GM19467 (cell line): ENCODE measurements around the gene BMP8A.
"Not testable (repeated sequence)": the region's sequence is repeated elsewhere in the genome, so short reads cannot be mapped to it uniquely, and the experiment has no call there.

ENCODE experiments used
- ATAC-seq: cut with Tn5 transposase; IDR thresholded peaks from one replicate; pipeline ENCODE4 v1.9.1; 2021; ENCODE audit warnings: mild to moderate bottlenecking, moderate library complexity; ENCODE audit not compliant: unreplicated experiment

BMP8A gene

GRCh38 chr1:39525366-39526165 lies 34.1 kb downstream of the BMP8A start:
- peak; percentile 95 for ATAC-seq

- no peak for ATAC-seq
Measured at GRCh38 chr1:39526466-39527189, 35.2 kb downstream of the BMP8A start.

- ATAC-seq: not testable (repeated sequence)
Measured at GRCh38 chr1:39527190-39527579, 35.7 kb downstream of the BMP8A start.

- no peak for ATAC-seq
Measured at GRCh38 chr1:39528082-39528481, 36.6 kb downstream of the BMP8A start.

DNA sequence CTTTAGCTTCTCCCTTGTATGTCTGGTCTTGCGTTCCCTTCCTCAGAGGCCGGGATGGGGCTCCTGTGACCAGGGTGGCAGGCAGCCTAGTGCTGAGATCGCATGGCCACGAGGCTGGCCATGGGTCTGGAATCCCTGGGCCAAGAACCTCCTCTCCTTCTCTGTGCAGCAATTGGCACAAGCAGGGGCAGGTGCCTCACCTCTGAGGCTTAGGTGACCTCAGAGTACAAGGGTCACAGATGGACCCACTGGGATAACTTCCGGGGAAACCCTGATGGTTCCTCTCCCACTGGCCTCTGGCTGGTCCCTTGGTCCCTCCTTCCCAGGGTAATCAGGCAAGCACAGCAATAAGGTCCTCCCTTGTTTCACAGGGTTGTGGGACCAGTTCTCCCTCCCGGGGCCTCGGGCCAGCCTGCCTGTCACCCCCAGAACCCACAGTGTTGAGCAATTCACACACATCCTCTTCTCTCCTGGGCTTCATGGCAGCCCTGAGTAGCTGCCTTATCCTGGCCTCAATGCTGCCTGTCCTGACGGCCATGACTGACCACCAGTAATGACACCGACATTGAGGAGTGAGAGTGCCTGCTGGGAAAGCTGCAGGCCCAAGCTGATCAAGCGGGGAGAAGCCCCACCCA lies 38.6 kb downstream of the BMP8A start:
- no peak for ATAC-seq

- ATAC-seq: no peak
Measured at GRCh38 chr1:39531526-39531925, 40.1 kb downstream of the BMP8A start.

DNA sequence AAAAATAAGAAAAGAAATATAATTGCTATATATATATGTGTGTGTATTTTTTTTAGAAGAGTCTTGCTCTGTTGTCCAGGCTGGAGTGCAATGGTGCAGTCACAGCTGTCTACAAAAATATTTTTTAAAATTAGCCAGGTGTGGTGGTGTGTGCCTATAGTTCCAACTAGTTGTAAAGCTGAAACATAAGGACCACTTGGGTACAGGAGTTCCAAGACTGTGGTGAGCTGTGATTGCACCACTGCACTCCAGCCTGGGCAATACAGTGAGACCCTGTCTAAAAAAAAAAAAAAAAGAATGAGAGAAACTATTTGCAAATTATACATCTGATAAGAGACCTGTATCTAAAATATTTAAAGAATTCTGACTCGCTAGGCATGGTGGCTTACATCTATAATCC lies 42.0 kb downstream of the BMP8A start:
- ATAC-seq: no peak

- ATAC-seq: no peak
Measured at GRCh38 chr1:39538531-39539251, 47.3 kb downstream of the BMP8A start.

GRCh38 chr1:39539252-39539790 lies 47.9 kb downstream of the BMP8A start:
- ATAC-seq: no peak

GRCh38 chr1:39540504-39541031 lies 49.1 kb downstream of the BMP8A start:
- no peak for ATAC-seq

DNA sequence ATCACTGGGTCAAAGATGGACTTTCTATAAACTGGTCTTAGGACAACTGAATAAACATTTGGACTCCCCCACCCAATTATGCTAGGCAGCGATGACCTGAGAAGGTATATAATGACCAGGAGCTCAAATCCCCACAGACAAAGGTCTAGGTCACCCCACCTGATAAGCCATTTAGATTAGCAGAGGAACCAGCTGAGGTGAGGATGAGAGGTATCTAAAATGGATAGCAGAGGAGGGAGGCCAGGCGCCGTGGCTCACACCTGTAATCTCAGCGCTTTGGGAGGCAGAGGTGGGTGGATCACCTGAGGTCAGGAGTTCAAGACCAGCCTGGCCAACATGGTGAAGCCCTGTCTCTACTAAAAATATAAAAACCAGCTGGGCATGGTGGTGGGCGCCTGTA lies 51.5 kb downstream of the BMP8A start:
- no peak for ATAC-seq

GRCh38 chr1:39544327-39544726 lies 52.9 kb downstream of the BMP8A start:
- ATAC-seq: no peak

- ATAC-seq: no peak
Measured at GRCh38 chr1:39545531-39545930, 54.1 kb downstream of the BMP8A start.

GRCh38 chr1:39554277-39554676 lies 62.8 kb downstream of the BMP8A start:
- ATAC-seq: no peak

GRCh38 chr1:39561279-39561678 lies 69.8 kb downstream of the BMP8A start:
- no peak for ATAC-seq

DNA sequence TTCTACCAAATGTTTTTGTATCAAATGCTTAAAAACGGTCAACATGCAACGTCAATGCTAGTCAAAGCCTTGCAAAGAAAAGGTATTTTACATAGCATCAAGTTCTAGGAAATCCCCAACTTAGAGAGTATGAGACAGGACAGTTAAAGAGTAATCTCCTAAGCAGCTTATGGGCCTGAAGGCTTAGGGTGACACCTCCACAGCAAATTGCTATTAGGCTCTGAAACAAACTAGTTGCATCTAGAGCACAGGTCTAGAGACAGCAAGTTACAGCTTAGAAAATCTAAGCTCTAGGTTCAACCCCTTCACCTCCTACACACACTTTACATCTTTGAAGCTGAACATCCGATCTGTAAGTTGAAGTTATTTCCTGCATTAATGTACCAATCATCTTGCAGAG lies 71.5 kb downstream of the BMP8A start:
- ATAC-seq: no peak

- ATAC-seq: no peak
Measured at GRCh38 chr1:39563669-39564068, 72.2 kb downstream of the BMP8A start.

- ATAC-seq: no peak
Measured at GRCh38 chr1:39564340-39564739, 72.9 kb downstream of the BMP8A start.

- ATAC-seq: no peak
Measured at GRCh38 chr1:39564941-39565340, 73.5 kb downstream of the BMP8A start.

GRCh38 chr1:39566441-39567137 lies 75.2 kb downstream of the BMP8A start:
- no peak for ATAC-seq
